Measurements from ENCODE around the gene IP6K3.

IP6K3 gene

DNA sequence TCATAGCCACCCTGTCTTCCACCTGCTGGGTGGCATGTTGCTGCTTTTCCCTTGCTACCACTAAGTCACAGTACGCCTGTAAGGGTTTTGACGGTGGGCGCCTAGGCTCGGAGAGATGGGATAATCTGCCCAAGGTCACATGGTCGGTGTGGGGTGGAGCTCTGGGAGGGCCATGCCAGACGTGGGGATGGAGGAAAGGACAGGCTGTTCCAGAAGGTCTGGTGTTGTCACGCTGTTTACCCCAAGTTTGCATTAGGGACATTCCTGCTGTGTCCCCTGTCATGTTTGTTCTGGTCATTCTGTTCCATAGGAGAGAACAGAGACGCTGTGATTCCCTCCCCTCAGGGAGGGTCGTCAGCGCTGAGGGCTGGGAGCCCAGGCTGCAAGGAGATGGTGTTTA lies 16.1 kb downstream of the IP6K3 start:
- no peak overlapping the region for H3K4me3 ChIP-seq (ENCODE audit: low read depth, low read length)
- DNase-seq (ENCODE audit: low read depth) = no peak
- no peak for TF ChIP-seq MYC (IDR thresholded peaks at IDR 0.05; ENCODE audit: low read depth, low read length)
- TF ChIP-seq, protein P1, sequence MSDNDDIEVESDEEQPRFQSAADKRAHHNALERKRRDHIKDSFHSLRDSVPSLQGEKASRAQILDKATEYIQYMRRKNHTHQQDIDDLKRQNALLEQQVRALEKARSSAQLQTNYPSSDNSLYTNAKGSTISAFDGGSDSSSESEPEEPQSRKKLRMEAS (IDR thresholded peaks at IDR 0.05; ENCODE audit: low read depth, low read length) = no peak
- TF ChIP-seq CTCF (IDR thresholded peaks at IDR 0.05; ENCODE audit: low read depth, low read length) = no peak

- DNase-seq (ENCODE audit: low read depth) = no peak
- TF ChIP-seq, protein P1 (IDR thresholded peaks at IDR 0.05; ENCODE audit: low read depth, low read length) = no peak
- TF ChIP-seq CTCF (IDR thresholded peaks at IDR 0.05; ENCODE audit: low read depth, low read length) = no peak
- no peak for TF ChIP-seq MYC (IDR thresholded peaks at IDR 0.05; ENCODE audit: low read depth, low read length)
- no peak for TF ChIP-seq POLR2A (IDR thresholded peaks at IDR 0.05; ENCODE audit: extremely low read depth, insufficient read length)
- H3K4me3 ChIP-seq (ENCODE audit: low read depth, low read length) = no peak overlapping the region
Measured at GRCh38 chr6:33729059-33729458, 17.6 kb downstream of the IP6K3 start.

GRCh38 chr6:33728438-33728837 lies 18.3 kb downstream of the IP6K3 start:
- DNase-seq (ENCODE audit: low read depth) = no peak
- no peak for TF ChIP-seq MYC (IDR thresholded peaks at IDR 0.05; ENCODE audit: low read depth, low read length)
- TF ChIP-seq POLR2A (IDR thresholded peaks at IDR 0.05; ENCODE audit: extremely low read depth, insufficient read length) = no peak
- no peak for TF ChIP-seq CTCF (IDR thresholded peaks at IDR 0.05; ENCODE audit: low read depth, low read length)
- TF ChIP-seq, protein P1 (IDR thresholded peaks at IDR 0.05; ENCODE audit: low read depth, low read length) = no peak
- no peak overlapping the region for H3K4me3 ChIP-seq (ENCODE audit: low read depth, low read length)

DNA sequence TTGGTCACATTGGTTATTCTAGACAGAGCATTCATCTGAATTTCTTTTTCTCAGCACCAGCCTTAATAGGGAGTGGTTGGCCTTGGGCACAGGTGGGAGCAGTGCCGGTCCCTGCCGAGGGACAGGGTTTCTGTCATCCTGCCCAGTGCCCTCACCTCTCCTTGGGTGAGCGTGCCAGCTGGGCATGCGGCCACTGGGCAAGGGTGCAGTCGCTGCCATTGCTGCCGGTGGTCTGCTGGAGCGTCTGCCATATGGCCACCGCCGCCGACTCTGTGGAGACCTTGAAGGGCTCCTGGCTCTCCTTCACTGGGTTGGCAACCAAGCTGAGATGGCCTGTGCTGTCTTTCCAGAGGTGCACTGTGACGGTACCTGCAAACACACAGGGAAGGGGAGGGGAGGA lies 18.8 kb downstream of the IP6K3 start:
- TF ChIP-seq, protein P1 (IDR thresholded peaks at IDR 0.05; ENCODE audit: low read depth, low read length) = no peak
- no peak for TF ChIP-seq POLR2A (IDR thresholded peaks at IDR 0.05; ENCODE audit: extremely low read depth, insufficient read length)
- TF ChIP-seq MYC (IDR thresholded peaks at IDR 0.05; ENCODE audit: low read depth, low read length) = no peak
- TF ChIP-seq CTCF (IDR thresholded peaks at IDR 0.05; ENCODE audit: low read depth, low read length) = no peak
- no peak overlapping the region for H3K4me3 ChIP-seq (ENCODE audit: low read depth, low read length)

DNA sequence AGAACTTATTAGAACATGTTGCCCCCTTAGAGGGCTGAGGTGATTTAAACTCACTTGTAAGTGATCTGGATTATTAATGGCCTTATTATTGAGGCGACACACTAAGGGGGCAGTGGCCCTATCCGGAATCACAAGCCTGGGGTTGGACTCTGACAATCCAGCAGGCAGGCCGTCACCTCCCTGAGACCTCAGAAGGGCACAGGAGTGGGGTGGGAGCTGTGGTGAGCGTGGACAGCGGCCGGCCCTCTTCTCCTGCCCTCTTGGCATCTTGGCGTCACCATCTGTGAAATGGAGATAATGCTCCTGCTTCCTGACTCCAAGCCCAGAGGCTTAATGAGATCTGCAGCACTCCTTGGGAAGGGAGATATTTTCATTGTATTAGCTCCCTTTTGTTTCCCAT lies 19.6 kb downstream of the IP6K3 start:
- no peak for DNase-seq (ENCODE audit: low read depth)
- TF ChIP-seq MYC (IDR thresholded peaks at IDR 0.05; ENCODE audit: low read depth, low read length) = no peak
- TF ChIP-seq, protein P1 (IDR thresholded peaks at IDR 0.05; ENCODE audit: low read depth, low read length) = no peak
- TF ChIP-seq POLR2A (IDR thresholded peaks at IDR 0.05; ENCODE audit: extremely low read depth, insufficient read length) = no peak
- TF ChIP-seq CTCF (IDR thresholded peaks at IDR 0.05; ENCODE audit: low read depth, low read length) = no peak
- H3K4me3 ChIP-seq (ENCODE audit: low read depth, low read length) = no peak overlapping the region

More for the DNA sequence above, 18.8 kb downstream of the IP6K3 start:
- DNase-seq (ENCODE audit: low read depth) = no peak

DNA sequence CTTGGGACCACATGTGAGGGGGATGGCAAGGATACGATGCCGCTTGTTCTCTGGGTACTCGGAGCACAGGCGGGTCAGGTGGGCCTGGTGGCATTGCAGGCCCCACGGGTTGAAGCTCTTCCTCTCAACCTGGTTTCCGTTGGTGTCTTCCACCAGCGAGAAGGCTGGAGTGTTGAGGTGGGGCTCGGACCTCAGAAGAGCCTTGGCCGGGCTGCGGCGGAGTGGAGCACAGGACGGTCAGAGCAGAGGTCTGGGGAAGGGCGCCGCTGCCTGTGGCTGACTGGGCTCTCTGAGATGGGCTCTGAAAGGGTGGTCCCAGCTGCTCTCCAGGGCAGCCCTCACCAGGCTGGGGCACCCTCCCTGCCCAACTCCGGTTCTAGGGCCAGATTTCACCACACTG lies 20.0 kb downstream of the IP6K3 start:
- DNase-seq (ENCODE audit: low read depth) = no peak
- TF ChIP-seq MYC (IDR thresholded peaks at IDR 0.05; ENCODE audit: low read depth, low read length) = no peak
- TF ChIP-seq, protein P1 (IDR thresholded peaks at IDR 0.05; ENCODE audit: low read depth, low read length) = no peak
- TF ChIP-seq POLR2A (IDR thresholded peaks at IDR 0.05; ENCODE audit: extremely low read depth, insufficient read length) = no peak
- no peak for TF ChIP-seq CTCF (IDR thresholded peaks at IDR 0.05; ENCODE audit: low read depth, low read length)
- H3K4me3 ChIP-seq (ENCODE audit: low read depth, low read length) = no peak overlapping the region
